ENCODE results near the gene THAP9.

GRCh38 chr4:82864336-82864979, 36.1 kb upstream of the THAP9 start:
- TF ChIP-seq, protein P1, sequence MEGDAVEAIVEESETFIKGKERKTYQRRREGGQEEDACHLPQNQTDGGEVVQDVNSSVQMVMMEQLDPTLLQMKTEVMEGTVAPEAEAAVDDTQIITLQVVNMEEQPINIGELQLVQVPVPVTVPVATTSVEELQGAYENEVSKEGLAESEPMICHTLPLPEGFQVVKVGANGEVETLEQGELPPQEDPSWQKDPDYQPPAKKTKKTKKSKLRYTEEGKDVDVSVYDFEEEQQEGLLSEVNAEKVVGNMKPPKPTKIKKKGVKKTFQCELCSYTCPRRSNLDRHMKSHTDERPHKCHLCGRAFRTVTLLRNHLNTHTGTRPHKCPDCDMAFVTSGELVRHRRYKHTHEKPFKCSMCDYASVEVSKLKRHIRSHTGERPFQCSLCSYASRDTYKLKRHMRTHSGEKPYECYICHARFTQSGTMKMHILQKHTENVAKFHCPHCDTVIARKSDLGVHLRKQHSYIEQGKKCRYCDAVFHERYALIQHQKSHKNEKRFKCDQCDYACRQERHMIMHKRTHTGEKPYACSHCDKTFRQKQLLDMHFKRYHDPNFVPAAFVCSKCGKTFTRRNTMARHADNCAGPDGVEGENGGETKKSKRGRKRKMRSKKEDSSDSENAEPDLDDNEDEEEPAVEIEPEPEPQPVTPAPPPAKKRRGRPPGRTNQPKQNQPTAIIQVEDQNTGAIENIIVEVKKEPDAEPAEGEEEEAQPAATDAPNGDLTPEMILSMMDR (IDR thresholded peaks at IDR 0.05) = no peak
- no peak for TF ChIP-seq EP300 (IDR thresholded peaks at IDR 0.05)
- no peak for TF ChIP-seq POLR2A (IDR thresholded peaks at IDR 0.05)
- TF ChIP-seq POLR2AphosphoS5 (IDR thresholded peaks at IDR 0.05) = no peak

Data from sigmoid colon (tissue), 4 donors.